ENCODE results near the gene C11orf65.

The C11orf65 gene

GRCh38 chr11:108341654-108342053, 125.7 kb downstream of the C11orf65 start:
- Histone ChIP-seq H3K36me3 (ENCODE audit: insufficient read depth, low read length) (peaks cover 23% of the 10 kb centered on the region), H3K27ac (ENCODE audit: low read length) (no peak overlapping the region), H3K4me3 (ENCODE audit: low read depth in 1 of 2, low read length in 2 of 2) (no peak overlapping the region), H3K9ac (ENCODE audit: low read depth, low read length) (no peak overlapping the region), H3K27me3 (ENCODE audit: insufficient read depth, low read length, poor library complexity) (no peaks in the 10 kb centered on the region), H3K79me2 (ENCODE audit: insufficient read depth, low read length) (no peaks in the 10 kb centered on the region), H3K4me2 (ENCODE audit: insufficient read depth, low read length) (no peak overlapping the region), H3K9me3 (ENCODE audit: insufficient read depth, low read length, severe bottlenecking) (no peaks in the 10 kb centered on the region), H4K20me1 (ENCODE audit: insufficient read depth, low read length) (no peaks in the 10 kb centered on the region), H2AFZ (ENCODE audit: low read depth, low read length) (no peak overlapping the region), H3K4me1 (ENCODE audit: insufficient read depth, low read length) (no peaks in the 10 kb centered on the region)
- DNase-seq: no peak
- no peak for ATAC-seq (ENCODE audit: insufficient read depth, low read depth)
- TF ChIP-seq, protein P1, sequence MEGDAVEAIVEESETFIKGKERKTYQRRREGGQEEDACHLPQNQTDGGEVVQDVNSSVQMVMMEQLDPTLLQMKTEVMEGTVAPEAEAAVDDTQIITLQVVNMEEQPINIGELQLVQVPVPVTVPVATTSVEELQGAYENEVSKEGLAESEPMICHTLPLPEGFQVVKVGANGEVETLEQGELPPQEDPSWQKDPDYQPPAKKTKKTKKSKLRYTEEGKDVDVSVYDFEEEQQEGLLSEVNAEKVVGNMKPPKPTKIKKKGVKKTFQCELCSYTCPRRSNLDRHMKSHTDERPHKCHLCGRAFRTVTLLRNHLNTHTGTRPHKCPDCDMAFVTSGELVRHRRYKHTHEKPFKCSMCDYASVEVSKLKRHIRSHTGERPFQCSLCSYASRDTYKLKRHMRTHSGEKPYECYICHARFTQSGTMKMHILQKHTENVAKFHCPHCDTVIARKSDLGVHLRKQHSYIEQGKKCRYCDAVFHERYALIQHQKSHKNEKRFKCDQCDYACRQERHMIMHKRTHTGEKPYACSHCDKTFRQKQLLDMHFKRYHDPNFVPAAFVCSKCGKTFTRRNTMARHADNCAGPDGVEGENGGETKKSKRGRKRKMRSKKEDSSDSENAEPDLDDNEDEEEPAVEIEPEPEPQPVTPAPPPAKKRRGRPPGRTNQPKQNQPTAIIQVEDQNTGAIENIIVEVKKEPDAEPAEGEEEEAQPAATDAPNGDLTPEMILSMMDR (IDR thresholded peaks at IDR 0.05; ENCODE audit: borderline replicate concordance, extremely low read depth, low read length, poor library complexity, severe bottlenecking): no peak
- no peak for TF ChIP-seq EZH2 (IDR thresholded peaks at IDR 0.05; ENCODE audit: borderline replicate concordance, low read depth, low read length, severe bottlenecking)

- Histone ChIP-seq H3K4me1 (ENCODE audit: insufficient read depth, low read length) (no peaks in the 10 kb centered on the region), H2AFZ (ENCODE audit: low read depth, low read length) (no peak overlapping the region), H3K27ac (ENCODE audit: low read length) (no peak overlapping the region), H3K4me3 (ENCODE audit: low read depth in 1 of 2, low read length in 2 of 2) (no peak overlapping the region), H4K20me1 (ENCODE audit: insufficient read depth, low read length) (no peaks in the 10 kb centered on the region), H3K79me2 (ENCODE audit: insufficient read depth, low read length) (no peaks in the 10 kb centered on the region), H3K27me3 (ENCODE audit: insufficient read depth, low read length, poor library complexity) (no peaks in the 10 kb centered on the region), H3K9ac (ENCODE audit: low read depth, low read length) (no peak overlapping the region), H3K9me3 (ENCODE audit: insufficient read depth, low read length, severe bottlenecking) (no peaks in the 10 kb centered on the region), H3K4me2 (ENCODE audit: insufficient read depth, low read length) (no peak overlapping the region), H3K36me3 (ENCODE audit: insufficient read depth, low read length) (peaks cover 27% of the 10 kb centered on the region)
- no peak for TF ChIP-seq EZH2 (IDR thresholded peaks at IDR 0.05; ENCODE audit: borderline replicate concordance, low read depth, low read length, severe bottlenecking)
- TF ChIP-seq, protein P1 (IDR thresholded peaks at IDR 0.05; ENCODE audit: borderline replicate concordance, extremely low read depth, low read length, poor library complexity, severe bottlenecking): no peak
- ATAC-seq (ENCODE audit: insufficient read depth, low read depth): no peak
- DNase-seq: no peak
Measured at GRCh38 chr11:108340973-108341372, 126.4 kb downstream of the C11orf65 start.

DNA sequence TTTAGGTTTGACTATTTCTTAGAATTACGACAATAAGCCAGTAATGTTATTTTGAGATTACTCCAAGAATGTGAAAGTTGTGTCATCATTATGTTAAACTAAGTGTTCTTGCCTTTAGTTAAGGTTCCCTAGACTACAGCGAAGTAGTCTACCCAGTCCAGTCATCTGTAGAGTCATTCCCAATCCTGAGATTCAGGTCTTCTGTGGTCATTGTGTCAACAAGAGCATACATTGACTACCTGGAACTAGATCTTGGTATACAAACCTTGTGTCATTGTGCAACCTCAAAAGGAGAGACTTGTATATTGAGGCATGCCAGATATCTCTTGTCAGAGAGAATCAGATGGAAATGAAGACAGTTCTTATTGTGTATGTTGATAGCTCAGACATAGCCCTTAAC, 128.6 kb downstream of the C11orf65 start:
- DNase-seq: no peak
- TF ChIP-seq, protein P1 (IDR thresholded peaks at IDR 0.05; ENCODE audit: borderline replicate concordance, extremely low read depth, low read length, poor library complexity, severe bottlenecking): no peak
- TF ChIP-seq EZH2 (IDR thresholded peaks at IDR 0.05; ENCODE audit: borderline replicate concordance, low read depth, low read length, severe bottlenecking): no peak
- Histone ChIP-seq H3K27me3 (ENCODE audit: insufficient read depth, low read length, poor library complexity) (no peaks in the 10 kb centered on the region), H2AFZ (ENCODE audit: low read depth, low read length) (no peak overlapping the region), H3K4me3 (ENCODE audit: low read depth in 1 of 2, low read length in 2 of 2) (no peak overlapping the region), H3K27ac (ENCODE audit: low read length) (no peak overlapping the region), H3K79me2 (ENCODE audit: insufficient read depth, low read length) (no peaks in the 10 kb centered on the region), H3K4me2 (ENCODE audit: insufficient read depth, low read length) (no peak overlapping the region), H3K9me3 (ENCODE audit: insufficient read depth, low read length, severe bottlenecking) (no peaks in the 10 kb centered on the region), H3K36me3 (ENCODE audit: insufficient read depth, low read length) (peaks cover 39% of the 10 kb centered on the region), H3K4me1 (ENCODE audit: insufficient read depth, low read length) (no peaks in the 10 kb centered on the region), H4K20me1 (ENCODE audit: insufficient read depth, low read length) (no peaks in the 10 kb centered on the region), H3K9ac (ENCODE audit: low read depth, low read length) (no peak overlapping the region)
- no peak for ATAC-seq (ENCODE audit: insufficient read depth, low read depth)

- Histone ChIP-seq H3K27ac (ENCODE audit: low read length) (no peak overlapping the region), H3K36me3 (ENCODE audit: insufficient read depth, low read length) (peaks cover 87% of the 10 kb centered on the region), H3K9me3 (ENCODE audit: insufficient read depth, low read length, severe bottlenecking) (no peaks in the 10 kb centered on the region), H3K27me3 (ENCODE audit: insufficient read depth, low read length, poor library complexity) (no peaks in the 10 kb centered on the region), H3K4me3 (ENCODE audit: low read depth in 1 of 2, low read length in 2 of 2) (no peak overlapping the region), H3K4me1 (ENCODE audit: insufficient read depth, low read length) (no peaks in the 10 kb centered on the region), H3K4me2 (ENCODE audit: insufficient read depth, low read length) (no peak overlapping the region), H2AFZ (ENCODE audit: low read depth, low read length) (no peak overlapping the region), H4K20me1 (ENCODE audit: insufficient read depth, low read length) (no peaks in the 10 kb centered on the region), H3K9ac (ENCODE audit: low read depth, low read length) (no peak overlapping the region), H3K79me2 (ENCODE audit: insufficient read depth, low read length) (no peaks in the 10 kb centered on the region)
- no peak for DNase-seq
- ATAC-seq (ENCODE audit: insufficient read depth, low read depth): no peak
- TF ChIP-seq, protein P1 (IDR thresholded peaks at IDR 0.05; ENCODE audit: borderline replicate concordance, extremely low read depth, low read length, poor library complexity, severe bottlenecking): no peak
- no peak for TF ChIP-seq EZH2 (IDR thresholded peaks at IDR 0.05; ENCODE audit: borderline replicate concordance, low read depth, low read length, severe bottlenecking)
Measured at GRCh38 chr11:108333403-108333899, 133.9 kb downstream of the C11orf65 start.

Measured in DND-41 (cell line).